Stimulated activated effector memory CD8-positive, alpha-beta T cell treated with anti-CD3 and anti-CD28 coated beads, Interleukin-12 subunit alpha, Interleukin-12 subunit beta, amount 100 ng/mL, for 72 hours (primary cell): ENCODE data around the gene TPO.
"Not testable (repeated sequence)": the region's sequence is repeated elsewhere in the genome, so short reads cannot be mapped to it uniquely, and the experiment has no call there.

ENCODE experiments used
- ATAC-seq: fragments of 150-1000 bp; cut with Tn5 transposase; 2 replicates; pipeline ENCODE4 v1.10.0; 2021
- DNase-seq, 2 donors: peaks; one replicate each; pipeline ENCODE4 v3.0.0; 2021 to 2022; ENCODE audit warnings: low spot score in 2 of 2
- H3K27ac Mint-ChIP-seq: one replicate; pipeline ENCODE4 v1.8.0; 2022; ENCODE audit warnings: mild to moderate bottlenecking, mixed read lengths
- H3K36me3 Mint-ChIP-seq: one replicate; pipeline ENCODE4 v1.8.0; 2022; ENCODE audit warnings: mild to moderate bottlenecking, mixed read lengths
- H3K4me1 Mint-ChIP-seq: one replicate; pipeline ENCODE4 v1.8.0; 2022; ENCODE audit warnings: mixed read lengths
- H3K4me3 Mint-ChIP-seq: one replicate; pipeline ENCODE4 v1.8.0; 2022; ENCODE audit warnings: mild to moderate bottlenecking, mixed read lengths
- H3K9me3 Mint-ChIP-seq: one replicate; pipeline ENCODE4 v1.8.0; 2022; ENCODE audit warnings: mixed read lengths

The TPO gene

DNA sequence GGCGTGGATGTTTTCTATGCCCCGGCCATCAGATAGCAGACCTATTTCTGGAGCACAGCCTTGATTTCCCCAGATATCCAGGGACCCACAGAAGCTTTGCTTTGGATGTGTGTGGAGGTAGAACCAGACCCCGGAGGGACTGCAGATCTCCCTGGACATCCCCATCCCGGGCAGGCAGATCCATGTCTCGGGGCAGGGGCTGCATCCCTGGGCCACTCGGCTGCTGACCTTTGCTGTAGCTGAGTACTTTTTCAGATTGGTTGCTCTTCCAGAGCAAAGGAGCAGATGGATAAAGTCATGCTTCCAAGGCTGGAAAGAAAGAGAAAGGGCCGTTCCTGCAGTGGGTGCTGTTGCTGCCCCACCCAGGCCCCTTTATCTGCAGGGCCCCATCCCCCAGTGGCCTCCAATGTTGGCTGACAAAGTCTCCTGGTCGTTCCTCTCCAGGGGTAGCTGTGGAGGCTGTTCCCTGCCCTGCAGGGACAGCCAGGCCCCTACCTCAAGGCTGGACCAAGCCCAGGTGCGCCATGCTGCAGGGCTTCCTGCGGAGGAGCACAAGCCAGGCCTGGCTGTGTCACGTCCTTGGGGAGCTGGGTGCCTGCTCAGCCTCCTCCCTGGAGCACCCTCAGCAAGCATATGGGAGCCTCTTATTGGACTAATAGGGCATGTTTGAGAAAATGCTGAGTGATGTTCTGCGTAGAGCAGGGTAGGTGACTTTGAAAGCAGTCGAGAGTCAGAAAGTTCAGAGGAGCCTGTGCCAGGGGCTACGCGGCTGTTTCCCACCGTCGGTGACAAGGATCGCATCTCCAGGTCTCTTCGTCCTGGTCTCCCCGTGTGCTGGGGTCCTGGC is 68.4 kb downstream of the TPO start:
- no peaks in the 10 kb centered on the region for H3K9me3 Mint-ChIP-seq

GRCh38 chr2:1482253-1482675 is 69.0 kb downstream of the TPO start:
- H3K36me3 Mint-ChIP-seq: peaks cover 6% of the 10 kb centered on the region
- H3K9me3 Mint-ChIP-seq: no peaks in the 10 kb centered on the region
- ATAC-seq (no peak), DNase-seq (no peak)
- no peak overlapping the region for H3K27ac Mint-ChIP-seq
- no peaks in the 10 kb centered on the region for H3K4me1 Mint-ChIP-seq
- H3K4me3 Mint-ChIP-seq: no peak overlapping the region

More for the DNA sequence above, 68.4 kb downstream of the TPO start:
- Mint-ChIP-seq H3K4me1 (no peaks in the 10 kb centered on the region), H3K27ac (no peak overlapping the region), H3K36me3 (peaks cover 6% of the 10 kb centered on the region), H3K4me3 (no peak overlapping the region)
- ATAC-seq (no peak), DNase-seq (no peak)

DNA sequence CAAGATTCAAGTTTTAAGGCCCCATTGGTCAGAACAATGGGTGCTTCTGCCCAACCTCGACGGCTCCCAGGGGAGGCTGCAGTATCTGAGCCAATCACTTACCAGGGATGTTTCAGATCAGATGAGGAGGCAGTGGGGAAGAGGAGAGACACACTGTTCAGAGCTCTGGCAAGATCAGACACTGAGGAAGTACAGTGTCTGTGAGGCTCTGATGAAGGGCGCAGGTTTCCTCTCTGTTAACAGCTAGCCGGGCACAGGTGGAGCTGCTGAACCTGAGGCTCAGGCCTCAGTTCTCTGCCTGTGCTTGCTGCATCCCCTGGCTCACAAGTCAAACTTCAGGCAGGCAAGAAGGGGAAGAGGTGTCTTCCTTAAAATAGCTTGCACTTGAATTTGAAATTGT is 69.7 kb downstream of the TPO start:
- Mint-ChIP-seq H3K4me1 (no peaks in the 10 kb centered on the region), H3K4me3 (no peak overlapping the region), H3K27ac (no peak overlapping the region), H3K36me3 (peaks cover 6% of the 10 kb centered on the region), H3K9me3 (no peaks in the 10 kb centered on the region)
- ATAC-seq (no peak), DNase-seq (no peak)

DNA sequence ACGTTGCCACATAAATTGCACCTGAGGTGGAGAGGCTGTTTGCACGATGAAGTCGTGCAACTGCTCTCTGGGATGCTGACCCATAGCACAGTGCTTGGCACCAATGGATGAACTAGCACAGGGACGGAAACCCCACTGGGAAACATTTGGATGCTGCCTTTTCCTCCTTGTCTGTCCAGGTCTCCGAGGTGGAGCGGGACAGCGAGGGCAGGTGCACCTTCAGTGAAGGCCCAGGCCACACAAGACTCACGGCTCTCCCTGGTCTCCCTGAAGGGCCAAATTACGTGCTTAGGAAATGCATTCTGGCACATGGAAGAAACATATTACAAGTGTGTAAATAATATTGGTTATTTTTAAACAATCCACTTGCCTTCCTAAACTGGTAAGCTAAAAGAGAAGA is 70.3 kb downstream of the TPO start:
- Mint-ChIP-seq H3K9me3 (no peaks in the 10 kb centered on the region), H3K4me3 (no peak overlapping the region), H3K36me3 (peaks cover 6% of the 10 kb centered on the region), H3K4me1 (no peaks in the 10 kb centered on the region), H3K27ac (no peak overlapping the region)
- no peak for DNase-seq
- no peak for ATAC-seq

DNA sequence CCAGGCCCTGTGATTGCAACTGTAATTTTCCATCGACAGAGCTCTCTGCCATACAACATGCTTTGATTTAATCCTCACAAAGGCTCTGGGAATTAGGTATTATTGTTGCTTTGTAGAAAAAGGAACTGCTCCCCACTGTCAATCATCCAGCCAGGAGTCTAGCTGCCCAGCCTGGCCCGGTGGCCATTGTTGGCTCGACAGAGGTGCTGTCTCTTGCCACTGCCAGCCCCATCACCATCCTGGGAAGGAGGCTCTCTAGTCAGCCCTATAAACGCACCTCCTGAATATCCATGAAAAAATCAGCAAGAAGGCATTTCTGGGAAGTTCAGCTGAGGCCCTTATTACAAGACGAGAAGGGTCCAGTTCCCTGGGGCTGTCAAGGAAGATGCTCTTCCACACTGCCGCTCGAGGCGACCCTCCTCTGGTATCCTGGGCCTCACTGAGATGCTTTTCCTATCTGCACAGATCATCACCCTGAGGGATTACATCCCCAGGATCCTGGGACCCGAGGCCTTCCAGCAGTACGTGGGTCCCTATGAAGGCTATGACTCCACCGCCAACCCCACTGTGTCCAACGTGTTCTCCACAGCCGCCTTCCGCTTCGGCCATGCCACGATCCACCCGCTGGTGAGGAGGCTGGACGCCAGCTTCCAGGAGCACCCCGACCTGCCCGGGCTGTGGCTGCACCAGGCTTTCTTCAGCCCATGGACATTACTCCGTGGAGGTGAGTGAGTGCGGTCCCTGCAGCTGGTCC is 71.0 kb downstream of the TPO start:
- peaks cover 6% of the 10 kb centered on the region for H3K36me3 Mint-ChIP-seq
- DNase-seq (no peak), ATAC-seq (no peak)
- H3K4me1 Mint-ChIP-seq: no peaks in the 10 kb centered on the region
- no peak overlapping the region for H3K27ac Mint-ChIP-seq
- H3K9me3 Mint-ChIP-seq: no peaks in the 10 kb centered on the region
- no peak overlapping the region for H3K4me3 Mint-ChIP-seq

DNA sequence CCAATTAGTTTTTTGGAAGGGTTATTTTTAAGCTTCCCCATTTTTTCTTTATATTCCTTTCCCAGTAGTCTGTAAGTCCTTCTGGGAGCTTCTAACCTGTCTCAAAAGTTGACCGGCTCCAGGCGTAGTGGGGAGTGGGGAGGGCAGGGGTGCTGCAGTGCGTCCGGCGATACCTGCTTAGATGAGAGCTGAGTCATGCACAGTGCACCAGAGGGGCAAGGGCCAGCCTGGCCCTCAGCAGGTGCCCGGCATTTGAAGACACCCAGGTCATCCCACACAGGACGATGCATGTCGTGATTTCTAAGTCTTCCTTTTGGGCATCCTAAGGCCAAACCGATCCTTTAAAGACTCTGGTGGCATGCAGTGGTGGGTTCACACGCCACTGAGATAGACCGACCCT is 73.4 kb downstream of the TPO start:
- Mint-ChIP-seq H3K4me1 (no peaks in the 10 kb centered on the region), H3K9me3 (no peaks in the 10 kb centered on the region), H3K4me3 (no peak overlapping the region), H3K36me3 (no peaks in the 10 kb centered on the region), H3K27ac (no peak overlapping the region)
- DNase-seq (no peak), ATAC-seq (no peak)

DNA sequence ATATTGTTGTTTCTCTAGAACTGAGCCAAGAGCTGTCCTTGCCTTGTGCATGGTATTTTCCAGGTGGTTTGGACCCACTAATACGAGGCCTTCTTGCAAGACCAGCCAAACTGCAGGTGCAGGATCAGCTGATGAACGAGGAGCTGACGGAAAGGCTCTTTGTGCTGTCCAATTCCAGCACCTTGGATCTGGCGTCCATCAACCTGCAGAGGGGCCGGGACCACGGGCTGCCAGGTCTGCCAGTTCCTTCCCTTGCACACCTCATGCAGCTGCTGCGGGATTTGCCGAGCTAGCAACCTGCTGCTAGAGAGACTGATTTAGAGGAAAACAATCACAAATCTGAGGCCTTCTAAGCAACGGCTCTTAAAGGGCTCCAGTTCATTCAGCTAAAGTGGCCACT is 74.5 kb downstream of the TPO start:
- ATAC-seq (no peak), DNase-seq (no peak)
- no peaks in the 10 kb centered on the region for H3K9me3 Mint-ChIP-seq
- H3K27ac Mint-ChIP-seq: no peak overlapping the region
- H3K4me3 Mint-ChIP-seq: no peak overlapping the region
- H3K4me1 Mint-ChIP-seq: no peaks in the 10 kb centered on the region
- no peaks in the 10 kb centered on the region for H3K36me3 Mint-ChIP-seq

DNA sequence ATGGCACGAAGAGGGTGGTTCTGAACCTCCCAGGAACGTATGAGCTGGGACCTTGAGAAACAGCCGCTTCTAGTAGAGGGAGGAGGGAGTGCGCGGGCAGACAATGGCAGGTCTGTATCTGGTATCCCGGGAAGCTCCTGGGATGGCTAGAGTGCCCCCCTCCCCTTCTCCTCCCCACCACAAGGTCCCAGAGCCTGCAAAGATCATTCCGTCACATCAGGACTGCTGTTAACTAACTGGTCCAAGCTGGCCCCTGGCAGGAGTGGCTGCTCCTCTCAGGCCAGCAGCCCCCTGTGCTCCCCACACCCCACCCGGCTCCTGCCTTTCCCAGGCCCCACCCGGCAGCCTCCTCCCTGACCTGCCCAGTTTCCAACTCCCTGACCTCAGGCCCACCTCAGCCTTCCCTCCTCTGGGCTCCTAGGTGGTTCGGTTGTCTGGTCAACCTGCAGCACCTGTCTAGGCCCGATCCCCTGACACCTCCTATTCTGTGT is 75.0 kb downstream of the TPO start:
- no peak overlapping the region for H3K4me3 Mint-ChIP-seq
- no peaks in the 10 kb centered on the region for H3K9me3 Mint-ChIP-seq
- H3K36me3 Mint-ChIP-seq: no peaks in the 10 kb centered on the region
- H3K27ac Mint-ChIP-seq: peak overlapping the region; percentile 50
- no peaks in the 10 kb centered on the region for H3K4me1 Mint-ChIP-seq
- DNase-seq: no peak
- ATAC-seq: no peak

GRCh38 chr2:1488851-1489250 is 75.6 kb downstream of the TPO start:
- ATAC-seq (no peak), DNase-seq (no peak)
- Mint-ChIP-seq H3K9me3 (no peaks in the 10 kb centered on the region), H3K4me1 (no peaks in the 10 kb centered on the region), H3K27ac (peak overlapping the region; percentile 50), H3K4me3 (no peak overlapping the region), H3K36me3 (no peaks in the 10 kb centered on the region)

GRCh38 chr2:1489486-1489885 is 76.2 kb downstream of the TPO start:
- H3K9me3 Mint-ChIP-seq: no peaks in the 10 kb centered on the region
- no peak for ATAC-seq
- H3K4me3 Mint-ChIP-seq: no peak overlapping the region
- DNase-seq: no peak
- no peak overlapping the region for H3K27ac Mint-ChIP-seq
- no peaks in the 10 kb centered on the region for H3K36me3 Mint-ChIP-seq
- no peaks in the 10 kb centered on the region for H3K4me1 Mint-ChIP-seq

GRCh38 chr2:1490381-1490780 is 77.1 kb downstream of the TPO start:
- not testable (repeated sequence) for DNase-seq, H3K27ac Mint-ChIP-seq, ATAC-seq, H3K4me3 Mint-ChIP-seq, H3K36me3 Mint-ChIP-seq, H3K9me3 Mint-ChIP-seq, H3K4me1 Mint-ChIP-seq

- H3K4me3 Mint-ChIP-seq: no peak overlapping the region
- H3K27ac Mint-ChIP-seq: no peak overlapping the region
Observed at GRCh38 chr2:1491751-1492150, 78.5 kb downstream of the TPO start.

GRCh38 chr2:1492231-1492630 is 79.0 kb downstream of the TPO start:
- H3K4me1 Mint-ChIP-seq, ATAC-seq, H3K27ac Mint-ChIP-seq, H3K36me3 Mint-ChIP-seq, DNase-seq, H3K9me3 Mint-ChIP-seq, H3K4me3 Mint-ChIP-seq: not testable (repeated sequence)

More at GRCh38 chr2:1491751-1492150, 78.5 kb downstream of the TPO start:
- DNase-seq: no peak
- H3K36me3 Mint-ChIP-seq: no peaks in the 10 kb centered on the region
- H3K9me3 Mint-ChIP-seq: no peaks in the 10 kb centered on the region
- H3K4me1 Mint-ChIP-seq: no peaks in the 10 kb centered on the region
- no peak for ATAC-seq

GRCh38 chr2:1492711-1493430 is 79.6 kb downstream of the TPO start:
- no peak for ATAC-seq

DNA sequence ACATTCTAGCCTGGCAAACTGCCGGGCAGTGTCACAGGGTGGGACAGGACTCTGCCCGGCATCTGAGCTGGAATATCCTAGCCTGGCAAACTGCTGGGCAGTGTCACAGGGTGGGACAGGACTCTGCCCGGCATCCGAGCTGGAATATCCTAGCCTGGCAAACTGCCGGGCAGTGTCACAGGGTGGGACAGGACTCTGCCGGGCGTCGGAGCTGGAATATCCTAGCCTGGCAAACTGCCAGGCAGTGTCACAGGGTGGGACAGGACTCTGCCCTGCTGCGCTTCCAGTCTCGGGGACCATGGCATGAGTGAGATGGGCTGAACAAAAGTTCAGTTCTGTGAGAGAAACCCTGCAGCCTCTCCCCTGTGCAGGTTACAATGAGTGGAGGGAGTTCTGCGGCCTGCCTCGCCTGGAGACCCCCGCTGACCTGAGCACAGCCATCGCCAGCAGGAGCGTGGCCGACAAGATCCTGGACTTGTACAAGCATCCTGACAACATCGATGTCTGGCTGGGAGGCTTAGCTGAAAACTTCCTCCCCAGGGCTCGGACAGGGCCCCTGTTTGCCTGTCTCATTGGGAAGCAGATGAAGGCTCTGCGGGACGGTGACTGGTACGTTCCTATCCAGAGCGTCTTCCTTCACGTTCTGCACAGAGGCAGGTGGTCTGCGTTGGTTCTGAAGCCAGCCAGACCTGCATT is 80.3 kb downstream of the TPO start:
- no peaks in the 10 kb centered on the region for H3K4me1 Mint-ChIP-seq
- DNase-seq (no peak), ATAC-seq (no peak)
- no peak overlapping the region for H3K4me3 Mint-ChIP-seq
- H3K36me3 Mint-ChIP-seq: no peaks in the 10 kb centered on the region
- no peak overlapping the region for H3K27ac Mint-ChIP-seq
- no peaks in the 10 kb centered on the region for H3K9me3 Mint-ChIP-seq

More at GRCh38 chr2:1492711-1493430, 79.6 kb downstream of the TPO start:
- H3K9me3 Mint-ChIP-seq: no peaks in the 10 kb centered on the region
- no peaks in the 10 kb centered on the region for H3K4me1 Mint-ChIP-seq
- DNase-seq: no peak
- no peaks in the 10 kb centered on the region for H3K36me3 Mint-ChIP-seq
- no peak overlapping the region for H3K4me3 Mint-ChIP-seq
- H3K27ac Mint-ChIP-seq: no peak overlapping the region
